DOHH2 (cell line): ENCODE data around the gene FRK.

ENCODE experiments used
- CTCF ChIP-seq: fragments of 200-600 bp; sonication (generic); IDR thresholded peaks from one replicate; pipeline ENCODE4 v1.5.1; 2014; ENCODE audit warnings: antibody characterized with exemption, mild to moderate bottlenecking, low read depth, low read length; ENCODE audit not compliant: poor library complexity, severe bottlenecking
- EZH2phosphoT487 ChIP-seq: fragments of 200-600 bp; sonication (generic); IDR thresholded peaks from 2 replicates; pipeline ENCODE4 v1.6.1; 2017; ENCODE audit warnings: borderline replicate concordance, mild to moderate bottlenecking, antibody characterized with exemption, low read length, moderate library complexity, mixed read lengths

GRCh38 chr6:116030770-116031169 is 29.9 kb downstream of the FRK start:
- TF ChIP-seq CTCF: no peak
- no peak for TF ChIP-seq EZH2phosphoT487
